Stimulated activated CD8-positive, alpha-beta memory T cell treated with anti-CD3 and anti-CD28 coated beads, Interleukin-15, amount 100 ng/mL, for 24 hours (primary cell): Measurements from ENCODE around the gene FCER1A.

Experiments
- DNase-seq: peaks from one replicate; pipeline ENCODE4 v3.0.0-alpha.2; 2020; ENCODE audit warnings: low read depth

Gene FCER1A

GRCh38 chr1:159352436-159352835, 50.3 kb downstream of the FCER1A start:
- DNase-seq: no peak
